NCI-H146 (cell line): ENCODE measurements around the gene ERP29.
"Not testable (repeated sequence)": the region's sequence is repeated elsewhere in the genome, so short reads cannot be mapped to it uniquely, and the experiment has no call there.

ENCODE experiments used
- DNase-seq: peaks from one replicate; lab custom pipeline; 2025; lab: John Stamatoyannopoulos, UW

The ERP29 gene

DNA sequence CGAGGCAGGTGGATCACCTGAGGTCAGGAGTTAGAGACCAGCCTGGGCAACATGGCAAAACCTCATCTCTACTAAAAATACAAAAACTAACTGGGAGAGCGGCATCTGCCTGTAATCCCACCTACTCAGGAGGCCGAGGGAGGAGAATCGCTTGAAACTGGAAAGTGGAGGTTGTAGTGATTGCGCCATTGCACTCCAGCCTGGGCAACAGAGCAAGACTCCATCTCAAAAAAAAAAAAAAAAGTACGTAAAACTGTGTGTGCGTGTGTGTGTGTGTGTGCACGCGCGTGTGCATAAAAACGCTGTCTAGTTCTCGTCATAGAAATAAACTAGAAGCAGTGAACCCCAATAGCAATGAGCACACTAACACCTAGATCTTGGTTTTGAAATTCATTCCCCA lies 23.4 kb downstream of the ERP29 start:
- not testable (repeated sequence) for DNase-seq

DNA sequence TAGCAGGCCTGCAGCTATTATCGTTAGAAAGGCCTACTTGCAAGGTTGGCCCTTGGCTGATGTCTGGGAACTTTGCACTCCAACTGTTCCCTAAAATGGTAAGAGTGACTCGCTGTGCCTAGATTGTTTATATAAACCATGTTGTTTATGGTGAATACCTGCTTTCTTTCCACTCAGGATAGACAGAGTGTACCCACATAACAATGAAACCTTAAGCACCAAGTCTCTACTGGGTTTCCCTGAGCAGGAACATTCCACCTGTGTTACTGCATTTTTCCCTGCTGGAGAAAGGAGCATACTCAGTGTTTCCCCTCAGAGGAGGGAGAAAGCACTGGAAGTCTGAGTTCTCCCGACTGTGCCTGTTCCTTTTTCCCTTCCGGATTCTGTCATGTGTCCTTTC lies 32.8 kb downstream of the ERP29 start:
- DNase-seq = no peak

DNA sequence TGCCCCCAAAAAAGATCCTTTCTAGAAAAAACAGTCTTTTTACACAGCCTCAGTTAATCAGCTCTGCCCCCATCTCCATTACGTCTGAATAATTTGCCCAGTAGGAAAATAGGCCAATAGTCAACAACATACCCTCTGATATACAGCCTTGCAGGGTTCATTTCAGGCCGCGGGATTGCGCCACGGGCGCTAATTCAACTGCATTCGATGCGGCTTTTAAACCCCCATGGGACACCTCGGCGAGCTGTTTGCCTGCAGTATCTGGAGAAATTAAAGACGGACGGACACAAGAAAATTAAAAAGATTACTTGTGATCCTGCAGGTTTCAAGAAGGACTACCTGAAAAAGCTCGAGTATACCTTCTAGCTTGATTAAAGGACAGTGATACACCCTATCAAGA lies 36.1 kb downstream of the ERP29 start:
- DNase-seq = no peak

DNA sequence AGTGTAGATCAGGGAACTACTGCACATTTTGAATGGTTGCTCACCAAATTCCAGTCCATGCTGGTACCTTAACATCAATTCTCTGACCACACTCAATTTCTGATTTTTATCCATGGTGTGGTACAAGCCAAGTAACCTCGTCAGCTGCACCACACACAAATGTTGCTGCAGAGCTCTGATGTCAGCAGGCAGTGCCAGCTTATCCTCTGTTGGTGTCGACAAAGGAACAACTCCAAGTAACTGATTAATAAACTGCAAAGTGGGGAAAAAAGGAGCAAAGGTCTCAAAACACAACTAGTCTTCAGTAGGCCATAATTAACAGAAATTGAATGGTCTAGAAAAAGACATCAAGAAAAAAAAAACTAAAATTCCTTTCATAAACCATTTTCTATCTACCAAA lies 47.9 kb downstream of the ERP29 start:
- DNase-seq = no peak

DNA sequence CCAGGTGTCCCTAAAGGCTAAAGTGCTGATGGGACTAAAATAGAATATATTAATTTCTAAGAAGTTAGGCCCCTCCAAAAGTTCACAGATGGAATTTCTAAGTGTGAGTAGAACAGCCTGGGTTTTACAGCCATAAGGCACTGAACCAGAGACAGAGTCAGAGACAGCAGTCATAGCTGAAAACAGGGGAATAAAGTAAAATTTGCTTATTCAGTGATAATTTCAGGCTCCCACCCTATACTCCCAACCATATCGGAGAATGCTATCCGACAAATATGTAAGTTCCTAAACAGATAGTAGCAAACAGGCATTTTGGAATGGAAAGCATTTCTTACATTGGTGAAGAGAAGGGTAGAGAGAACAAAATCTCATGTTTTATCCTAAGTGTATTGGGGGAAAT lies 50.0 kb downstream of the ERP29 start:
- no peak for DNase-seq

DNA sequence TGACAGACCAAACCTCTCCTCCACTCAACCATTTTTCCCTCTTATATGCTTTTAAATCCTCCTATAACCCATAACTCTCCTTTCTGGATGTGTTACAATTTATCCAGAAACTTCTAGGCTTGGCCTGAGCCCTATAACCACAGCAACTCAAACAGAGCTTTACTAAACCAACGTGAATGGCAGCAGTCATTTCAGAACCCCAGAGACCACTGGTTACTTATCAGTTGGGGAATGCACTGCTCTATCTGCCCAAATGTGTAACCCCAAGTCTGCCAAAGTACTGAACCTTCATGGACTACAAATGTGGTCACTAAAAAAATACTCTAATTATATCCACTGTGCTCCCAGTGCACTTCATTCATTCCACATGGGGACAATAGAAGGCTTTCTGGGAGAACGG lies 53.3 kb downstream of the ERP29 start:
- DNase-seq = no peak
